ENCODE results near the gene CAST. TPM values are rescaled to one million over a fixed set of nuclear protein-coding genes. Genes with fewer than 3 reads are reported as not detected.

The CAST gene
- total RNA-seq, 2 experiments from 2014 or later = 149 to 152 TPM

GRCh38 chr5:96752341-96753016 is 90.3 kb downstream of the CAST start:
- DNase-seq = peak; percentile 67
- CTCF ChIA-PET = interaction anchor here (0.7 to 4.8 kb wide), 46 partner anchors 10 to 415 kb away, joined by 3 to 53 read pairs (median 4); partner anchors contain the start of genes ERAP2 and LIX1

GRCh38 chr5:96753017-96753397 is 90.8 kb downstream of the CAST start:
- ChIA-PET POLR2A (no interaction called here), CTCF (interaction anchor here (0.9 to 4.8 kb wide), 32 partner anchors 10 to 415 kb away, joined by 3 to 53 read pairs (median 5); partner anchors contain the start of gene LIX1)
- Mint-ChIP-seq H3K27me3 (ENCODE audit: low read depth) (no peaks in the 10 kb centered on the region), H3K4me3 (no peak overlapping the region), H3K4me1 (ENCODE audit: low read depth) (no peaks in the 10 kb centered on the region), H3K36me3 (ENCODE audit: low read depth) (peaks cover 57% of the 10 kb centered on the region), H3K27ac (no peak overlapping the region), H3K9me3 (ENCODE audit: insufficient read depth) (no peaks in the 10 kb centered on the region)
- no peak for DNase-seq
- ATAC-seq = no peak

More at GRCh38 chr5:96752341-96753016, 90.3 kb downstream of the CAST start:
- ATAC-seq = no peak
- POLR2A ChIA-PET = interaction anchor here (0.7 to 0.8 kb wide), 2 partner anchors 19 to 56 kb away, joined by 3 to 4 read pairs; partner anchors contain the start of gene ERAP1
- Mint-ChIP-seq H3K4me3 (no peak overlapping the region), H3K36me3 (ENCODE audit: low read depth) (peaks cover 59% of the 10 kb centered on the region), H3K27ac (no peak overlapping the region), H3K4me1 (ENCODE audit: low read depth) (no peaks in the 10 kb centered on the region), H3K9me3 (ENCODE audit: insufficient read depth) (no peaks in the 10 kb centered on the region), H3K27me3 (ENCODE audit: low read depth) (no peaks in the 10 kb centered on the region)

DNA sequence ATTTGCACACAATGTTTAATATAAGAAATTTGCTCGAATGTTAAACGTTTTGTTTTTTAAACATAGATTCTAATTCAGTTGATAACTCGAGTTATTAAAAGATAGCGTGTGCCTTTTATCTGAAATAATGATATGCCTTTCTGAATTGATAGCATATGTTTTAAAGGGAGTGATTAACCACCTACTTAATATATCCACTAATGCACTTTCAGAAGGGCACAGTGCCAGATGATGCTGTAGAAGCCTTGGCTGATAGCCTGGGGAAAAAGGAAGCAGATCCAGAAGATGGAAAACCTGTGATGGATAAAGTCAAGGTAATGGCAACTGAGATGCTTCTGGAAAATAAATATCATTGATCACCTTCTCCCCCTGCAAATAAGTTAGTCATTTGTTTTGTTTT is 91.7 kb downstream of the CAST start:
- POLR2A ChIA-PET = no interaction called here
- DNase-seq (no peak), ATAC-seq (no peak)
- Mint-ChIP-seq H3K27ac (no peak overlapping the region), H3K27me3 (ENCODE audit: low read depth) (no peaks in the 10 kb centered on the region), H3K4me3 (no peak overlapping the region), H3K9me3 (ENCODE audit: insufficient read depth) (no peaks in the 10 kb centered on the region), H3K36me3 (ENCODE audit: low read depth) (peaks cover 59% of the 10 kb centered on the region), H3K4me1 (ENCODE audit: low read depth) (no peaks in the 10 kb centered on the region)
- CTCF ChIA-PET = interaction anchor here (0.6 to 1.3 kb wide), 7 partner anchors 10 to 410 kb away, joined by 3 to 9 read pairs (median 3); partner anchors contain the start of gene LIX1

DNA sequence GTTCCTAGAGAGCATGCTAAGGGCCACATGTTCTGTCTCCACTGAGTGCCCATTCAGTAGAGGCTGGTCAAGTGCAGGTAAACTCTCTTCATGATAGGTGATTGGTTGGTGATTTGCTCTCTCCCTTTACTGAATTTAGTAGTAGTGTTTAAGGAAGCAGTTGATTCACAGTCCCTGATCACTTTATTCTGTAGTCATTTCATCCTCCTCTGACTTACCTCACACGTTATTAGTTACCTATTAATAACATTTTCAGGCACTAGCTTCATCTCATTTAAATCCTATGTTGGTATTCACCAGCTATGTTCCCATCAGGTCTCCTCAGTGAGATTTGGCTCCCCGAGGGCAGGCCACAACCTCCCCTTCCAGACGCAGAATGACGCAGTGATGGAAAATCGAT is 93.7 kb downstream of the CAST start:
- CTCF ChIA-PET = no interaction called here
- Mint-ChIP-seq H3K36me3 (ENCODE audit: low read depth) (peaks cover 59% of the 10 kb centered on the region), H3K9me3 (ENCODE audit: insufficient read depth) (no peaks in the 10 kb centered on the region), H3K4me3 (no peak overlapping the region), H3K27ac (no peak overlapping the region), H3K4me1 (ENCODE audit: low read depth) (no peaks in the 10 kb centered on the region), H3K27me3 (ENCODE audit: low read depth) (no peaks in the 10 kb centered on the region)
- no peak for ATAC-seq
- DNase-seq = no peak
- POLR2A ChIA-PET = no interaction called here

- Mint-ChIP-seq H3K4me1 (ENCODE audit: low read depth) (no peaks in the 10 kb centered on the region), H3K9me3 (ENCODE audit: insufficient read depth) (no peaks in the 10 kb centered on the region), H3K36me3 (ENCODE audit: low read depth) (peaks cover 48% of the 10 kb centered on the region), H3K27ac (no peak overlapping the region), H3K27me3 (ENCODE audit: low read depth) (no peaks in the 10 kb centered on the region), H3K4me3 (no peak overlapping the region)
- peak; percentile 30 for ATAC-seq
- no peak for DNase-seq
- ChIA-PET POLR2A (no interaction called here), CTCF (interaction anchor here (1.5 kb wide), 1 partner anchor 12 kb away, joined by 3 read pairs; no protein-coding TSS in a partner anchor)
Observed at GRCh38 chr5:96756985-96757384, 94.8 kb downstream of the CAST start.

DNA sequence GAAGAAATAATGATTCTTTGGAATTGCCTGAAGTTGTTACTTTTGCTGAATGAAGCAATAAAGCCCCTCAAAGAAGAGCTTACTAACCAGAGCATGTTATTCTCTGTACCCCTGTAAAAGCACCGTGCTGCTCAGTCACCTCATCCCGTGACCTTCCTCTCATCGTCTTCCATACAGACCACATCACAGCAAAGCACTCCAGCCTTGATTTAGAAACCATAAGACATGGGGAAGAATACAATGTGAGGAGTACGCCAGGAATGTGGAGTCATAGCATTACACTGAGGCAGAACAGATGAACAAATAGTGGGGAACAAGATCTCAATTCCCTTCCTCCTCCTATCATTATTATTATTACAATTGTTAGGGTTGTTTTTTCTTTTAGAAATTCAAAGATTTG is 96.4 kb downstream of the CAST start:
- H3K36me3 Mint-ChIP-seq (ENCODE audit: low read depth) = peaks cover 52% of the 10 kb centered on the region
- CTCF ChIA-PET = interaction anchor here (1.3 kb wide), 1 partner anchor 403 kb away, joined by 3 read pairs; no protein-coding TSS in a partner anchor
- DNase-seq = no peak

DNA sequence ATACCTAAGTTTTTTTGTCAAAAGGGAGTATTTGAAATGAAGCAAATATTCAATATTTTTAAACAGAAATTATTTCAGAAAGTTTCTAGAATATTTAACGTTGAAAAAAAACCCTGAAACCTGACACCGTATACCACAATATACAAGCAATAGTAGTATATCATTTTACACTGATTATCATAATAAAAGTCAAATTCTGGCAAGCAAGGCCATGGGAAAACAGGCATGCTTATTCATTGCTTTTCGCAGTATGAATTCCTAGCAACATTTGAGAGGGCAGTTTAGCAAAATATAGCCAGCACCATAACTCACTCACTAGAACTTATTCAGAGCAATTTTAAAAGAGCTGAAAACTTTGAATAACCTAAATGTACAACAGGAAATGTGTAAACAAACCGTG is 99.4 kb downstream of the CAST start:
- ATAC-seq (no peak), DNase-seq (no peak)
- Mint-ChIP-seq H3K36me3 (ENCODE audit: low read depth) (peaks cover 52% of the 10 kb centered on the region), H3K27ac (no peak overlapping the region), H3K27me3 (ENCODE audit: low read depth) (no peaks in the 10 kb centered on the region), H3K4me3 (no peak overlapping the region), H3K9me3 (ENCODE audit: insufficient read depth) (no peaks in the 10 kb centered on the region), H3K4me1 (ENCODE audit: low read depth) (no peaks in the 10 kb centered on the region)
- POLR2A ChIA-PET = no interaction called here
- CTCF ChIA-PET = interaction anchor here (1.1 to 3.5 kb wide), 4 partner anchors 9 to 401 kb away, joined by 3 to 27 read pairs (median 5); no protein-coding TSS in a partner anchor

More for the DNA sequence above, 96.4 kb downstream of the CAST start:
- H3K27ac Mint-ChIP-seq = no peak overlapping the region
- H3K9me3 Mint-ChIP-seq (ENCODE audit: insufficient read depth) = no peaks in the 10 kb centered on the region
- H3K4me1 Mint-ChIP-seq (ENCODE audit: low read depth) = no peaks in the 10 kb centered on the region
- ATAC-seq = no peak
- POLR2A ChIA-PET = no interaction called here
- H3K4me3 Mint-ChIP-seq = no peak overlapping the region
- no peaks in the 10 kb centered on the region for H3K27me3 Mint-ChIP-seq (ENCODE audit: low read depth)

DNA sequence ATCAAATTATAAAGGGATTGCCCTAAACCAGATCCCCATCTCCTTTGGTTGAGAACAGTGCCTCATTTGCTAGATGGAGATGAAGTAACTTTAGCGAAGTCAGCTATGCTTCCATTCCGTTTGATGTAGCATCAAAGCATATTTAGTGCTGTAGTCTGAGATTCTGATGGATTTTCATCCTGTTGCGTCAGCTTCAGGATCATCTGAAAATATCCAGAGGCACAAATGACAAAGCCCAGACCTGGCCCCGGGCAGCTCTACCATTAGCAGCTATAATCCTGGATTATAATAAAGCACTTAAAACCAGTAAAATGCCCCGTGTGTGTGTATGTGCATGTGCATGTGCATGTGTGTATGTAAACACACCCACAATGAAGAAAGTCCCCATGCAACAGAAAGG is 100.8 kb downstream of the CAST start:
- ATAC-seq (no peak), DNase-seq (no peak)
- ChIA-PET POLR2A (interaction anchor here (1.0 kb wide), 1 partner anchor 45 kb away, joined by 3 read pairs; the partner anchor contains the start of gene ERAP1), CTCF (interaction anchor here (1.1 to 3.5 kb wide), 5 partner anchors 9 to 400 kb away, joined by 3 to 27 read pairs (median 6); no protein-coding TSS in a partner anchor)
- Mint-ChIP-seq H3K4me3 (no peak overlapping the region), H3K27me3 (ENCODE audit: low read depth) (no peaks in the 10 kb centered on the region), H3K4me1 (ENCODE audit: low read depth) (no peaks in the 10 kb centered on the region), H3K27ac (no peak overlapping the region), H3K9me3 (ENCODE audit: insufficient read depth) (no peaks in the 10 kb centered on the region), H3K36me3 (ENCODE audit: low read depth) (peaks cover 50% of the 10 kb centered on the region)

GRCh38 chr5:96765043-96765442 is 102.9 kb downstream of the CAST start:
- DNase-seq = no peak
- no peak overlapping the region for H3K4me3 Mint-ChIP-seq
- H3K27me3 Mint-ChIP-seq (ENCODE audit: low read depth) = no peaks in the 10 kb centered on the region
- peaks cover 53% of the 10 kb centered on the region for H3K36me3 Mint-ChIP-seq (ENCODE audit: low read depth)
- ATAC-seq = no peak
- H3K4me1 Mint-ChIP-seq (ENCODE audit: low read depth) = no peaks in the 10 kb centered on the region
- POLR2A ChIA-PET = no interaction called here
- no peaks in the 10 kb centered on the region for H3K9me3 Mint-ChIP-seq (ENCODE audit: insufficient read depth)
- CTCF ChIA-PET = interaction anchor here (1.3 to 1.7 kb wide), 2 partner anchors 104 to 396 kb away, joined by 4 to 6 read pairs; no protein-coding TSS in a partner anchor
- H3K27ac Mint-ChIP-seq = peak overlapping the region; percentile 60

- POLR2A ChIA-PET = interaction anchor here (0.8 kb wide), 1 partner anchor 39 kb away, joined by 3 read pairs; the partner anchor contains the start of gene ERAP1
- ATAC-seq (no peak), DNase-seq (no peak)
- peaks cover 65% of the 10 kb centered on the region for H3K36me3 Mint-ChIP-seq (ENCODE audit: low read depth)
- peaks cover 18% of the 10 kb centered on the region for H3K4me1 Mint-ChIP-seq (ENCODE audit: low read depth)
- peak overlapping the region; percentile 18 for H3K27ac Mint-ChIP-seq
- no peaks in the 10 kb centered on the region for H3K9me3 Mint-ChIP-seq (ENCODE audit: insufficient read depth)
- H3K4me3 Mint-ChIP-seq = no peak overlapping the region
- CTCF ChIA-PET = interaction anchor here (0.8 to 2.3 kb wide), 8 partner anchors 11 to 393 kb away, joined by 3 to 9 read pairs (median 6); no protein-coding TSS in a partner anchor
- H3K27me3 Mint-ChIP-seq (ENCODE audit: low read depth) = no peaks in the 10 kb centered on the region
Observed at GRCh38 chr5:96768708-96769251, 106.6 kb downstream of the CAST start.

DNA sequence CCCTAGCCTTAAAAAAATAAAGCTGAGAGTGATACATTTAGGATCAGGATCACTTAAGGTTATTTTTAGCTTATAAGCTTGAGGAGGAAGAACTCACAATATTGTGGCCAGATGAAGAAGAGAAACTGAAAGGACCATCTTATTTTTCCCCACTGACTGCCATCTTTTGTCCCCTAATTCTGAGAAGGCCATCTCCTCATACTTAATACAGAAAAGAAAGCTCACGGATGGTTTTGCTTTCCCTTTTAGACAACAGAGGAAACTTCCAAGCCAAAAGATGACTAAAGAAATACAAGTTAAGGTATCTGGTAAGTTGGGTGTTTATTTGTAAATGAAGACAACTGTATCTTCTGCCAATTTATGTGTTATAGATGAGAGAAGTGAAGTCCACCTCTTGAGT is 109.2 kb downstream of the CAST start:
- no peak overlapping the region for H3K4me3 Mint-ChIP-seq
- peak overlapping the region; percentile 61 for H3K27ac Mint-ChIP-seq
- POLR2A ChIA-PET = interaction anchor here (0.6 to 2.0 kb wide), 3 partner anchors 14 to 37 kb away, joined by 3 to 8 read pairs (median 4); partner anchors contain the start of gene ERAP1
- ATAC-seq (peak; percentile 57), DNase-seq (no peak)
- H3K4me1 Mint-ChIP-seq (ENCODE audit: low read depth) = peaks cover 18% of the 10 kb centered on the region
- no peaks in the 10 kb centered on the region for H3K9me3 Mint-ChIP-seq (ENCODE audit: insufficient read depth)
- H3K27me3 Mint-ChIP-seq (ENCODE audit: low read depth) = no peaks in the 10 kb centered on the region
- H3K36me3 Mint-ChIP-seq (ENCODE audit: low read depth) = peaks cover 71% of the 10 kb centered on the region
- CTCF ChIA-PET = interaction anchor here (0.7 to 2.4 kb wide), 4 partner anchors 19 to 370 kb away, joined by 3 to 14 read pairs (median 6); partner anchors contain the start of gene LIX1
